Prostate gland (tissue), 2 donors: ENCODE data around the gene CASKIN1. TPM values are rescaled to one million over a fixed set of nuclear protein-coding genes. Genes with fewer than 3 reads are reported as not detected.

Experiments
- DNase-seq: peaks from one replicate; pipeline ENCODE4 v3.0.0-alpha.2; 2019; ENCODE audit warnings: low spot score
- H3K27ac ChIP-seq, 2 donors: fragments of 200-600 bp; sonication (generic); 2 replicates each; pipeline ENCODE4 v1.5.1; 2017 to 2019
- H3K27me3 ChIP-seq: fragments of 200-600 bp; sonication (generic); replicated peaks from 2 replicates; pipeline ENCODE4 v1.5.1; 2019; ENCODE audit not compliant: insufficient read depth
- H3K36me3 ChIP-seq, 2 donors: fragments of 200-600 bp; sonication (generic); 1 replicate in 1 of 2; 2 replicates in 1 of 2; pipeline versions ENCODE4 v1.5.1 to v1.8.1; 2017 to 2019
- H3K4me1 ChIP-seq: fragments of 200-600 bp; sonication (generic); replicated peaks from 2 replicates; pipeline ENCODE4 v1.5.1; 2019
- H3K4me3 ChIP-seq, 2 donors: fragments of 200-600 bp; sonication (generic); 2 replicates each; pipeline ENCODE4 v1.5.1; 2017 to 2019
- H3K9me3 ChIP-seq: fragments of 200-600 bp; sonication (generic); 2 replicates; pipeline ENCODE4 v1.5.1; 2017
- CTCF ChIP-seq, 4 experiments: fragments of 200-600 bp in 2 of 4; fragments of 450-650 bp in 2 of 4; sonication (generic) in 2 of 4; IDR thresholded peaks; 1 replicate in 3 of 4; 2 replicates in 1 of 4; pipeline ENCODE4 v1.5.1; 2016 to 2019; ENCODE audit warnings: antibody characterized with exemption in 4 of 4, mild to moderate bottlenecking in 2 of 4, moderate library complexity in 2 of 4
- POLR2A ChIP-seq: fragments of 450-650 bp; IDR thresholded peaks from one replicate; pipeline ENCODE4 v1.6.1; 2016; ENCODE audit warnings: antibody characterized with exemption, mild to moderate bottlenecking
- POLR2AphosphoS5 ChIP-seq: sonication (generic); formaldehyde crosslinking; IDR thresholded peaks from one replicate; pipeline ENCODE4 v1.6.1; 2017; ENCODE audit warnings: antibody characterized with exemption
- WGBS: methylation state at CpG from one replicate; pipeline ENCODE4 v1.1.5; 2018; 5-methylcytosine and 5-hydroxymethylcytosine counted together
- intact Hi-C: fragments of 100-400 bp; cut with DNase I; formaldehyde crosslinking; loops from one replicate; pipeline ENCODE4 v1.14.2; 2022
- total RNA-seq, 2 donors: library from RNA; depleted of rRNA; stranded (reverse); fragments of >200 nt; gene quantifications; one replicate each; pipeline ENCODE4 v1.1.0, GENCODE V29; 2016

CASKIN1 gene
- total RNA-seq, 2 donors from 2014 or later, result 0.77 to 5.3 TPM

GRCh38 chr16:2210009-2210332 is 13.6 kb upstream of the CASKIN1 start:
- DNase-seq, result no peak
- Histone ChIP-seq H3K4me1 (peaks cover 25% of the 10 kb centered on the region), H3K36me3 (peaks cover 0 to 16% of the 10 kb centered on the region in 2 donors), H3K27me3 (no peaks in the 10 kb centered on the region), H3K9me3 (no peaks in the 10 kb centered on the region), H3K27ac (no peak overlapping the region), H3K4me3 (no peak overlapping the region)
- intact Hi-C loops, result no loop called here
- 75% methylated on average over 14 of the region's 17 CpGs for WGBS
- TF ChIP-seq POLR2A, result no peak
- TF ChIP-seq CTCF (IDR thresholded peaks at IDR 0.05), result no peak
- TF ChIP-seq POLR2AphosphoS5, result no peak

GRCh38 chr16:2209258-2210008 is 13.0 kb upstream of the CASKIN1 start:
- Histone ChIP-seq H3K27ac (no peak overlapping the region), H3K9me3 (no peaks in the 10 kb centered on the region), H3K4me3 (no peak overlapping the region), H3K27me3 (no peaks in the 10 kb centered on the region), H3K4me1 (peaks cover 25% of the 10 kb centered on the region), H3K36me3 (peaks cover 0 to 16% of the 10 kb centered on the region in 2 donors)
- no peak for DNase-seq
- intact Hi-C loops, result loop anchor here (10.0 kb wide), 1 partner anchor 45 kb away; the partner anchor contains the start of gene ECI1
- WGBS, result 77% methylated on average over 28 of the region's 29 CpGs
- TF ChIP-seq CTCF (IDR thresholded peaks at IDR 0.05) (no peak), POLR2AphosphoS5 (no peak), POLR2A (no peak)

GRCh38 chr16:2208772-2209171 is 12.4 kb upstream of the CASKIN1 start:
- H3K27ac ChIP-seq, result no peak overlapping the region
- H3K4me3 ChIP-seq, result no peak overlapping the region
- no peak for TF ChIP-seq CTCF (IDR thresholded peaks at IDR 0.05)
- TF ChIP-seq POLR2A, result no peak
- TF ChIP-seq POLR2AphosphoS5, result no peak
- peaks cover 0 to 16% of the 10 kb centered on the region in 2 donors for H3K36me3 ChIP-seq
- no peaks in the 10 kb centered on the region for H3K27me3 ChIP-seq
- H3K4me1 ChIP-seq, result peaks cover 23% of the 10 kb centered on the region
- H3K9me3 ChIP-seq, result no peaks in the 10 kb centered on the region
- intact Hi-C loops, result loop anchor here (10.0 kb wide), 1 partner anchor 46 kb away; the partner anchor contains the start of gene ECI1
- 85% methylated on average over 6 of the region's 9 CpGs for WGBS
- DNase-seq, result no peak

GRCh38 chr16:2208308-2208707 is 11.9 kb upstream of the CASKIN1 start:
- H3K9me3 ChIP-seq, result no peaks in the 10 kb centered on the region
- TF ChIP-seq POLR2A, result no peak
- TF ChIP-seq CTCF (IDR thresholded peaks at IDR 0.05), result no peak
- no peaks in the 10 kb centered on the region for H3K27me3 ChIP-seq
- intact Hi-C loops, result loop anchor here (10.0 kb wide), 1 partner anchor 46 kb away; the partner anchor contains the start of gene ECI1
- H3K4me3 ChIP-seq, result no peak overlapping the region
- no peak for DNase-seq
- H3K36me3 ChIP-seq, result peaks cover 0 to 16% of the 10 kb centered on the region in 2 donors
- H3K27ac ChIP-seq, result no peak overlapping the region
- WGBS, result 74% methylated on average over 10 of the region's 23 CpGs
- H3K4me1 ChIP-seq, result peaks cover 20% of the 10 kb centered on the region

- intact Hi-C loops, result loop anchor here (10.0 kb wide), 1 partner anchor 47 kb away; the partner anchor contains the start of gene ECI1
- no peak overlapping the region for H3K4me3 ChIP-seq
Measured at GRCh38 chr16:2207872-2208271, 11.5 kb upstream of the CASKIN1 start.

More at GRCh38 chr16:2207872-2208271, 11.5 kb upstream of the CASKIN1 start:
- no peak for DNase-seq
- Histone ChIP-seq H3K27me3 (no peaks in the 10 kb centered on the region), H3K9me3 (no peaks in the 10 kb centered on the region), H3K4me1 (peaks cover 15% of the 10 kb centered on the region), H3K36me3 (peaks cover 0 to 16% of the 10 kb centered on the region in 2 donors), H3K27ac (no peak overlapping the region)
- 88% methylated on average over 9 of the region's 9 CpGs for WGBS
- TF ChIP-seq CTCF (IDR thresholded peaks at IDR 0.05), result no peak
- no peak for TF ChIP-seq POLR2AphosphoS5
- no peak for TF ChIP-seq POLR2A
